ENCODE measurements around the gene STARD10. TPM values are rescaled to one million over a fixed set of nuclear protein-coding genes. Genes with fewer than 3 reads are reported as not detected.

The STARD10 gene
- total RNA-seq, 2 experiments from 2014 or later, result 10.4 to 12.9 TPM

- peaks cover 93% of the 10 kb centered on the region for H3K36me3 ChIP-seq (ENCODE audit: insufficient read depth, low read length)
- no peaks in the 10 kb centered on the region for H3K9me2 ChIP-seq (ENCODE audit: insufficient read depth, low read length)
- no peak overlapping the region for H3K4me2 ChIP-seq (ENCODE audit: low read length)
- DNase-seq (ENCODE audit: low spot score), result no peak
- H3K27ac ChIP-seq (ENCODE audit: low read depth, low read length, poor library complexity, severe bottlenecking), result peak overlapping the region; percentile 20
- H3K79me2 ChIP-seq (ENCODE audit: insufficient read depth, low read depth, low read length), result no peaks in the 10 kb centered on the region
- TF ChIP-seq EZH2phosphoT487 (IDR thresholded peaks at IDR 0.05; ENCODE audit: borderline replicate concordance, low read depth, low read length) (no peak), CTCF (conservative IDR thresholded peaks at IDR 0.05; ENCODE audit: low read length) (no peak)
- intact Hi-C loops (cut with micrococcal nuclease; ENCODE audit: unreplicated experiment), result no loop called here
- H3K4me3 ChIP-seq (ENCODE audit: low read depth, low read length, poor library complexity, severe bottlenecking), result no peak overlapping the region
- CTCF ChIA-PET (ENCODE audit: unreplicated experiment), result no interaction called here
- POLR2A ChIA-PET, result interaction anchor here (0.7 to 0.8 kb wide), 2 partner anchors 63 to 346 kb away, joined by 3 read pairs; no protein-coding TSS in a partner anchor
- no peaks in the 10 kb centered on the region for H4K20me1 ChIP-seq (ENCODE audit: insufficient read depth, low read length)
- BruUV-seq (replicated peaks), result no TSS peak
- no peak overlapping the region for H2AFZ ChIP-seq (ENCODE audit: low read length)
- no peaks in the 10 kb centered on the region for H3K9me3 ChIP-seq (ENCODE audit: low read length)
- no peaks in the 10 kb centered on the region for H3K4me1 ChIP-seq (ENCODE audit: insufficient read depth, low read length, poor library complexity, severe bottlenecking)
Measured at GRCh38 chr11:72834905-72835304, 41.1 kb upstream of the STARD10 start.

GRCh38 chr11:72833811-72834493 is 40.1 kb upstream of the STARD10 start:
- H3K27ac ChIP-seq (ENCODE audit: low read depth, low read length, poor library complexity, severe bottlenecking), result no peak overlapping the region
- POLR2A ChIA-PET, result interaction anchor here (0.7 to 0.8 kb wide), 2 partner anchors 64 to 347 kb away, joined by 3 read pairs; no protein-coding TSS in a partner anchor
- intact Hi-C loops (cut with micrococcal nuclease; ENCODE audit: unreplicated experiment), result no loop called here
- no peaks in the 10 kb centered on the region for H3K4me1 ChIP-seq (ENCODE audit: insufficient read depth, low read length, poor library complexity, severe bottlenecking)
- no TSS peak for BruUV-seq (replicated peaks)
- H3K4me2 ChIP-seq (ENCODE audit: low read length), result no peak overlapping the region
- peaks cover 93% of the 10 kb centered on the region for H3K36me3 ChIP-seq (ENCODE audit: insufficient read depth, low read length)
- TF ChIP-seq EZH2phosphoT487 (IDR thresholded peaks at IDR 0.05; ENCODE audit: borderline replicate concordance, low read depth, low read length) (no peak), CTCF (conservative IDR thresholded peaks at IDR 0.05; ENCODE audit: low read length) (no peak)
- H2AFZ ChIP-seq (ENCODE audit: low read length), result no peak overlapping the region
- no peaks in the 10 kb centered on the region for H4K20me1 ChIP-seq (ENCODE audit: insufficient read depth, low read length)
- no peaks in the 10 kb centered on the region for H3K79me2 ChIP-seq (ENCODE audit: insufficient read depth, low read depth, low read length)
- H3K9me3 ChIP-seq (ENCODE audit: low read length), result no peaks in the 10 kb centered on the region
- H3K4me3 ChIP-seq (ENCODE audit: low read depth, low read length, poor library complexity, severe bottlenecking), result no peak overlapping the region
- CTCF ChIA-PET (ENCODE audit: unreplicated experiment), result no interaction called here
- H3K9me2 ChIP-seq (ENCODE audit: insufficient read depth, low read length), result no peaks in the 10 kb centered on the region
- no peak for DNase-seq (ENCODE audit: low spot score)

GRCh38 chr11:72833083-72833733 is 39.4 kb upstream of the STARD10 start:
- peaks cover 93% of the 10 kb centered on the region for H3K36me3 ChIP-seq (ENCODE audit: insufficient read depth, low read length)
- CTCF ChIA-PET (ENCODE audit: unreplicated experiment), result no interaction called here
- no peak overlapping the region for H3K4me3 ChIP-seq (ENCODE audit: low read depth, low read length, poor library complexity, severe bottlenecking)
- H3K27ac ChIP-seq (ENCODE audit: low read depth, low read length, poor library complexity, severe bottlenecking), result no peak overlapping the region
- POLR2A ChIA-PET, result no interaction called here
- H3K9me3 ChIP-seq (ENCODE audit: low read length), result no peaks in the 10 kb centered on the region
- no peak for DNase-seq (ENCODE audit: low spot score)
- no peaks in the 10 kb centered on the region for H3K9me2 ChIP-seq (ENCODE audit: insufficient read depth, low read length)
- intact Hi-C loops (cut with micrococcal nuclease; ENCODE audit: unreplicated experiment), result no loop called here
- H3K4me2 ChIP-seq (ENCODE audit: low read length), result no peak overlapping the region
- no peaks in the 10 kb centered on the region for H4K20me1 ChIP-seq (ENCODE audit: insufficient read depth, low read length)
- no peaks in the 10 kb centered on the region for H3K79me2 ChIP-seq (ENCODE audit: insufficient read depth, low read depth, low read length)
- TF ChIP-seq CTCF (conservative IDR thresholded peaks at IDR 0.05; ENCODE audit: low read length) (no peak), EZH2phosphoT487 (IDR thresholded peaks at IDR 0.05; ENCODE audit: borderline replicate concordance, low read depth, low read length) (no peak)
- H2AFZ ChIP-seq (ENCODE audit: low read length), result no peak overlapping the region
- peaks cover 2% of the 10 kb centered on the region for H3K4me1 ChIP-seq (ENCODE audit: insufficient read depth, low read length, poor library complexity, severe bottlenecking)
- BruUV-seq (replicated peaks), result no TSS peak

All from OCI-LY7 (cell line).